Smooth muscle cell (in vitro differentiated cells): ENCODE data around the gene MGRN1. TPM values are rescaled to one million over a fixed set of nuclear protein-coding genes. Genes with fewer than 3 reads are reported as not detected.

Source experiments
- DNase-seq: peaks from one replicate; lab custom pipeline; 2025; ENCODE audit not compliant: unreplicated experiment; lab: John Stamatoyannopoulos, UW
- H2AFZ ChIP-seq: fragments of 200-600 bp; sonication (generic); 2 replicates; pipeline ENCODE4 v1.6.0; 2016; ENCODE audit warnings: antibody characterized with exemption, low read depth, mild to moderate bottlenecking
- H3F3A ChIP-seq: fragments of 200-600 bp; sonication (generic); 2 replicates; pipeline ENCODE4 v1.6.0; 2017; ENCODE audit warnings: antibody characterized with exemption, low read depth
- H3K27ac ChIP-seq: fragments of 200-600 bp; sonication (generic); 2 replicates; pipeline ENCODE4 v1.5.1; 2016; ENCODE audit warnings: low read depth, mild to moderate bottlenecking
- H3K27me3 ChIP-seq: fragments of 200-600 bp; sonication (generic); 2 replicates; pipeline ENCODE4 v1.6.1; 2016; ENCODE audit warnings: low read depth, mild to moderate bottlenecking
- H3K36me3 ChIP-seq: fragments of 200-600 bp; sonication (generic); 2 replicates; pipeline ENCODE4 v1.5.1; 2016; ENCODE audit warnings: low read depth
- H3K4me1 ChIP-seq: fragments of 200-600 bp; sonication (generic); 2 replicates; pipeline ENCODE4 v1.5.1; 2016; ENCODE audit warnings: low read depth
- H3K4me2 ChIP-seq: fragments of 200-600 bp; sonication (generic); 2 replicates; pipeline ENCODE4 v1.6.0; 2016; ENCODE audit warnings: mild to moderate bottlenecking
- H3K4me3 ChIP-seq: fragments of 200-600 bp; sonication (generic); 2 replicates; pipeline ENCODE4 v1.5.1; 2016; ENCODE audit warnings: mild to moderate bottlenecking
- H3K79me2 ChIP-seq: fragments of 200-600 bp; sonication (generic); 2 replicates; pipeline ENCODE4 v1.6.0; 2016; ENCODE audit warnings: low read depth, mild to moderate bottlenecking
- H3K9ac ChIP-seq: fragments of 200-600 bp; sonication (generic); 2 replicates; pipeline ENCODE4 v1.6.0; 2016; ENCODE audit warnings: low read depth
- H3K9me3 ChIP-seq: fragments of 200-600 bp; sonication (generic); replicated peaks from 2 replicates; pipeline ENCODE4 v1.5.1; 2016; ENCODE audit warnings: low read depth
- H4K20me1 ChIP-seq: fragments of 200-600 bp; sonication (generic); 2 replicates; pipeline ENCODE4 v1.6.0; 2016; ENCODE audit warnings: low read depth
- WGBS: methylation state at CpG from one replicate; pipeline ENCODE4 v1.1.7; 2016; ENCODE audit warnings: low lambda C conversion rate; 5-methylcytosine and 5-hydroxymethylcytosine counted together
- polyA plus RNA-seq: library from polyadenylated mRNA; unstranded; fragments of >200 nt; fragmentation: Nextera tagmentation; extraction: Ambion mirVana; gene quantifications from 2 replicates; pipeline ENCODE4 v1.2.1, GENCODE V29; 2016
- total RNA-seq: library from RNA; depleted of rRNA; stranded (reverse); fragments of >200 nt; gene quantifications from 2 replicates; pipeline ENCODE4 v1.2.3, GENCODE V29; 2014
- TF ChIP-seq, protein P1 (sequence below): fragments of 200-600 bp; sonication (generic); IDR thresholded peaks from 2 replicates; pipeline ENCODE4 v1.5.1; 2017; ENCODE audit warnings: borderline replicate concordance, mild to moderate bottlenecking, antibody characterized with exemption; ENCODE audit not compliant: insufficient read depth, poor library complexity, severe bottlenecking

MGRN1 gene
- total and polyA plus RNA-seq, 2 experiments from 2014 or later = 22.0 to 23.2 TPM

DNA sequence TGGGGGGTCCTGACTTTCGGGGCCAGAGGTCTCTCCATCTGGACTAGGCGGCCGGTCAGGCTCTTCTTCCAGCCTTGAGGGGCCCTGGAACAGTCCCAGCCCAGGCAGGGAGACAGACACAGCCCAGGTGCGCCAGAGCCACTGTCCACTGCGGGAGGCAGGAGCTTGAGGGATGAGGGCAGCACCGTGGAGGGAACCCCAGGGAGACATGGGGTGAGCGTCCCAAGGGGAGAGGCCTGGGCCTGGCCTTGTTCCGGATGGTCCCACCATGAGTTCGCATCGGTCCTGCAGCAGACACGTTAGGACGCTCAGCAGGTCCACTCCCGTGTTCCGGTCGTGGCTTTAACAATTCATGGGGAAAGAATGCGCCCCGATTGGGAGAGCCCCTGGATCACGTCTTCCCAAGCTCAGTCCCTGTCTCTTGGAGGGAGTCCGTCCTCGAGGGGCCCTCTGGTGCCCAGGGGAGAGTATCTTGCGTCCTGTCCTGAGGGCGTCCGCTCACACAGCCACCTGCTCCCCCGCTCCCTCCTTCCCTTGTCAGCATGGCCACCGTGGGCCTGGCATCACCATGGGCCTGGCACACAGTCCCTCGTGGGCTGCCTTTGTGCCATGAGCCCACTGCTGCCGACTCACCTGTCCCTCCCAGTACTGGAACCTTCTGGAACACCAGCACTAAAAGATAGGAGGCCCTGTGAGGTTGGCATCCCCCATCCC lies 62.0 kb downstream of the MGRN1 start:
- Histone ChIP-seq H3F3A (no peaks in the 10 kb centered on the region), H3K9ac (no peak overlapping the region), H3K27me3 (no peaks in the 10 kb centered on the region), H3K27ac (no peak overlapping the region), H3K4me2 (no peak overlapping the region), H3K4me3 (no peak overlapping the region), H3K4me1 (no peaks in the 10 kb centered on the region), H3K9me3 (no peaks in the 10 kb centered on the region), H4K20me1 (peaks cover 6% of the 10 kb centered on the region), H2AFZ (no peak overlapping the region), H3K79me2 (no peaks in the 10 kb centered on the region), H3K36me3 (no peaks in the 10 kb centered on the region)
- no peak for DNase-seq
- TF ChIP-seq, protein P1, sequence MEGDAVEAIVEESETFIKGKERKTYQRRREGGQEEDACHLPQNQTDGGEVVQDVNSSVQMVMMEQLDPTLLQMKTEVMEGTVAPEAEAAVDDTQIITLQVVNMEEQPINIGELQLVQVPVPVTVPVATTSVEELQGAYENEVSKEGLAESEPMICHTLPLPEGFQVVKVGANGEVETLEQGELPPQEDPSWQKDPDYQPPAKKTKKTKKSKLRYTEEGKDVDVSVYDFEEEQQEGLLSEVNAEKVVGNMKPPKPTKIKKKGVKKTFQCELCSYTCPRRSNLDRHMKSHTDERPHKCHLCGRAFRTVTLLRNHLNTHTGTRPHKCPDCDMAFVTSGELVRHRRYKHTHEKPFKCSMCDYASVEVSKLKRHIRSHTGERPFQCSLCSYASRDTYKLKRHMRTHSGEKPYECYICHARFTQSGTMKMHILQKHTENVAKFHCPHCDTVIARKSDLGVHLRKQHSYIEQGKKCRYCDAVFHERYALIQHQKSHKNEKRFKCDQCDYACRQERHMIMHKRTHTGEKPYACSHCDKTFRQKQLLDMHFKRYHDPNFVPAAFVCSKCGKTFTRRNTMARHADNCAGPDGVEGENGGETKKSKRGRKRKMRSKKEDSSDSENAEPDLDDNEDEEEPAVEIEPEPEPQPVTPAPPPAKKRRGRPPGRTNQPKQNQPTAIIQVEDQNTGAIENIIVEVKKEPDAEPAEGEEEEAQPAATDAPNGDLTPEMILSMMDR = no peak
- WGBS = 94% methylated on average over 27 of the region's 27 CpGs

DNA sequence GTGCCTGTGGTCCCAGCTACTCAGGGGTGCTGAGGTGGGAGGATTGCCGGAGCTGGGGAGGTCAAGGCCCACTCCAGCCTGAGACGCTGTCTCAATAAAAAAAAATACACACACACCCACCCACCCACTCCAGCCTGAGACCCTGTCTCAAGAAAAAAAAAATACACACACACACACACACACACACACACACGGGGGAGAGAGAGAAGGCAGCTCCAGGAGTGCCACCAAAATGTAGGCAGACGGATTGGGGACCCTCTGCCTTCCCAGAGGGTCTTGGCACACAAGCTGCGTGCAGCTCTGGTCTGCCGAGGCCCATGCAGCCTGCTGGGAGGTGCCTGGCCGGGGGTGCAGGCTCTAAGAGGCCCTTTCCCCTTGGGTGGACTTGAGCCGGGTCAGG lies 62.8 kb downstream of the MGRN1 start:
- Histone ChIP-seq H4K20me1 (peaks cover under 1% of the 10 kb centered on the region), H3K27ac (no peak overlapping the region), H3K9me3 (no peaks in the 10 kb centered on the region), H3K4me1 (no peaks in the 10 kb centered on the region), H3K4me3 (no peak overlapping the region), H3F3A (peaks cover 2% of the 10 kb centered on the region), H3K27me3 (no peaks in the 10 kb centered on the region), H3K4me2 (no peak overlapping the region), H3K36me3 (no peaks in the 10 kb centered on the region), H2AFZ (no peak overlapping the region), H3K9ac (no peak overlapping the region), H3K79me2 (no peaks in the 10 kb centered on the region)
- TF ChIP-seq, protein P1 = no peak
- DNase-seq = no peak
- 91% methylated on average over 8 of the region's 8 CpGs for WGBS

DNA sequence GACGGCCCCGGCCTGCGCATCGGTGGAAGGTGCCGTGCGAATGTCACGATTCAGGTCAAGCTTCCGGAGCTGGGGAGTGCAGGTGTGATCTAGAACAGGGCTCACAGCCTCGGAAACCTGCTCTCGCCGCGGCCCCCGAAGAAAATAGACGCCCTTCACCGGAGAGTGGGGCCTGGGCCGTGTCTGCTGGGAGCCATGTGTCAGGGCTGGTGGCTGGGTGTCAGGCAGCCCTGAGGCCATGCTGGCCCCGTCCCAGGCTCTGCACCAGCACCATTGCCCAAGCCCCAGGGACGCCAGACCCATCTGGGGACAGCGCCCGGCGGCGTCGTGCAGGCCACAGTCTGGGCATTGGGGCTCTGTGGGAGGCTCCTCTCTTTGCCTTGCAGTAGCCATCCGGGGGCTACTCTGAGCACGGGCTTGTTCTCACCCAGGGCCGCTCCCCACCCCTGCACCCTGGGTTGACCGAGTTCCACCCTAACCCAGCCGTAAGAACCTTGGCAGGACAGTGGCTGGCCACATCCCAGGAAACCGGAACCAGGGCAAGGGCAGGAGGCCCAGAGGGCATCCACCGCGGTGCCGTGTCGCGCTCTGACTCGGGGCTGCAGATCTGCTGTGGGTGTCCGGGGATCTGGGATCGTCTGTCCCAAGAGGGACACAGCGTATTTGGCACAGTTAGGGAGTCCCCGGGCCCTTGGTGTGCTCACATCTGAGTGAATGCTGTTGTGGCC lies 63.5 kb downstream of the MGRN1 start:
- no peaks in the 10 kb centered on the region for H3K27me3 ChIP-seq
- TF ChIP-seq, protein P1 = no peak
- no peaks in the 10 kb centered on the region for H3K9me3 ChIP-seq
- H3K27ac ChIP-seq = no peak overlapping the region
- H3K36me3 ChIP-seq = no peaks in the 10 kb centered on the region
- H2AFZ ChIP-seq = no peak overlapping the region
- no peaks in the 10 kb centered on the region for H3K79me2 ChIP-seq
- no peak overlapping the region for H3K9ac ChIP-seq
- no peak overlapping the region for H3K4me2 ChIP-seq
- DNase-seq = no peak
- no peak overlapping the region for H3K4me3 ChIP-seq
- H4K20me1 ChIP-seq = no peaks in the 10 kb centered on the region
- H3F3A ChIP-seq = peaks cover 9% of the 10 kb centered on the region
- H3K4me1 ChIP-seq = no peaks in the 10 kb centered on the region
- WGBS = 95% methylated on average over 39 of the region's 39 CpGs
